Body of pancreas (tissue), 4 donors: ENCODE data around the gene TPO. TPM values are rescaled to one million over a fixed set of nuclear protein-coding genes. Genes with fewer than 3 reads are reported as not detected.
A peak's percentile ranks its signal among the peaks of the same experiment; 100 is the strongest.
"Not testable (repeated sequence)": the region's sequence is repeated elsewhere in the genome, so short reads cannot be mapped to it uniquely, and the experiment has no call there.

Experiments used
- ATAC-seq: fragments of 150-250 bp; one replicate; pipeline ENCODE4 v1.9.1; 2016
- DNase-seq, 4 donors: peaks; one replicate each; pipeline ENCODE4 v3.0.0-alpha.2; 2019
- H3K27ac ChIP-seq, 4 donors: fragments of 200-600 bp; sonication (generic); 1 replicate in 3 of 4; 2 replicates in 1 of 4; pipeline versions ENCODE4 v1.5.1 to v1.6.1; 2016 to 2019; ENCODE audit warnings: mild to moderate bottlenecking in 1 of 4, mixed read lengths in 1 of 4, moderate library complexity in 1 of 4
- H3K27me3 ChIP-seq, 2 donors: fragments of 200-600 bp; sonication (generic); one replicate each; pipeline ENCODE4 v1.6.0; 2016; ENCODE audit warnings: mild to moderate bottlenecking in 1 of 2
- H3K36me3 ChIP-seq, 2 donors: fragments of 200-600 bp; sonication (generic); replicated peaks in 1 of 2; 2 replicates each; pipeline ENCODE4 v1.5.1; 2016; ENCODE audit warnings: low read depth in 2 of 2; ENCODE audit not compliant: insufficient read depth in 1 of 2
- H3K4me1 ChIP-seq: fragments of 200-600 bp; sonication (generic); one replicate; pipeline ENCODE4 v1.6.0; 2016
- H3K4me3 ChIP-seq, 2 donors: fragments of 200-600 bp; sonication (generic); 1 replicate in 1 of 2; 2 replicates in 1 of 2; pipeline ENCODE4 v1.5.1; 2016 to 2019
- H3K9me3 ChIP-seq, 3 donors: fragments of 200-600 bp; sonication (generic); 1 replicate in 2 of 3; 2 replicates in 1 of 3; pipeline ENCODE4 v1.5.1; 2016
- POLR2A ChIP-seq, 3 donors: fragments of 450-650 bp; IDR thresholded peaks; one replicate each; pipeline ENCODE4 v1.6.1; 2016; ENCODE audit warnings: antibody characterized with exemption in 3 of 3, mild to moderate bottlenecking in 2 of 3
- WGBS, 2 donors: methylation state at CpG; one replicate each; pipeline ENCODE4 v1.1.5; 2017; 5-methylcytosine and 5-hydroxymethylcytosine counted together
- intact Hi-C: fragments of 100-400 bp; cut with DNase I; formaldehyde crosslinking; loops from one replicate; pipeline ENCODE4 v1.15.1; 2023
- total RNA-seq, 2 donors: library from RNA; depleted of rRNA; stranded (reverse); fragments of >200 nt; gene quantifications; one replicate each; pipeline ENCODE4 v1.1.0, GENCODE V29; 2016
- TF ChIP-seq, protein P1 (sequence below), 7 experiments: fragments of 450-650 bp in 4 of 7; fragments of 200-600 bp in 3 of 7; sonication (generic) in 3 of 7; IDR thresholded peaks; one replicate each; pipeline ENCODE4 v1.5.1; 2016 to 2019; ENCODE audit warnings: antibody characterized with exemption in 7 of 7

The TPO gene
- total RNA-seq, 2 donors from 2014 or later = 1.0 to 4.3 TPM

DNA sequence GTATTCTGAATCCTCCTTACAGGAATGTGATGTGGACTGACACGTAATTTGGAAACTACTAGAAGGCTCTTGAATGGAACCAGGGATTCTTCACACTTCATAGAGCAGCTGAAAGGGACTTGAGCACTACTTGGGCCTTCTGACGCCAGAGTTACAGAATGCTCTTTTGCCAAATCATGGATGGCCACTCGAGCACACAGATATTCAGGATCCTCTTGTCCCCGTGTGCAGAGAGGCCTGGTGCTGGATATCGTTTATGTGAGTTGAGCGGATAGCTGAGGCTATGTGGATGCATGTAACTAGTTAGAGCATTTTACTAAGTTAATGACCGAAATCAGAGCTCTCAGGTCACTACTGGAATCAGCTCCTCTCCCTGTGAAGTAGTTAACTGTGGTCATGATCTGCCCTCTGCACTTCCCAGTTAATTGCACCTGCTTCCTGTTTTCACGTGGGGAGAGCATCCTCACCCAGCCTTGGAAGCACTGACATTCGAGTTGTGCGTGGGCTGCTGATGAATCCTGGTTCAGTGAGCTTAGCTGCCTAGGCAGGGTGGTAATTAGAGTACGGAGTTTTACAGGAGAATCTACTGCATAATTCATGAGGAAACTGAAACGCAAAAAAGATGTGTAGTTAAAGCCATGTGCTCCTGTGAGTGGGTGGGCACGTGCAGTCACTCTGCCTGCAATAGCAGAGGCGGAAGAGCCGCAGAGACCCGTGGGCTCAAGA is 5.2 kb upstream of the TPO start:
- ATAC-seq (no peak), DNase-seq (no peak)
- Histone ChIP-seq H3K27me3 (no peaks in the 10 kb centered on the region), H3K4me3 (no peak overlapping the region), H3K4me1 (no peaks in the 10 kb centered on the region), H3K36me3 (no peaks in the 10 kb centered on the region), H3K9me3 (no peaks in the 10 kb centered on the region), H3K27ac (no peak overlapping the region)
- 75 to 80% methylated on average over 15 to 16 of the region's 16 CpGs for WGBS, 2 donors
- no peak for TF ChIP-seq POLR2A (IDR thresholded peaks at IDR 0.05)
- TF ChIP-seq, protein P1, sequence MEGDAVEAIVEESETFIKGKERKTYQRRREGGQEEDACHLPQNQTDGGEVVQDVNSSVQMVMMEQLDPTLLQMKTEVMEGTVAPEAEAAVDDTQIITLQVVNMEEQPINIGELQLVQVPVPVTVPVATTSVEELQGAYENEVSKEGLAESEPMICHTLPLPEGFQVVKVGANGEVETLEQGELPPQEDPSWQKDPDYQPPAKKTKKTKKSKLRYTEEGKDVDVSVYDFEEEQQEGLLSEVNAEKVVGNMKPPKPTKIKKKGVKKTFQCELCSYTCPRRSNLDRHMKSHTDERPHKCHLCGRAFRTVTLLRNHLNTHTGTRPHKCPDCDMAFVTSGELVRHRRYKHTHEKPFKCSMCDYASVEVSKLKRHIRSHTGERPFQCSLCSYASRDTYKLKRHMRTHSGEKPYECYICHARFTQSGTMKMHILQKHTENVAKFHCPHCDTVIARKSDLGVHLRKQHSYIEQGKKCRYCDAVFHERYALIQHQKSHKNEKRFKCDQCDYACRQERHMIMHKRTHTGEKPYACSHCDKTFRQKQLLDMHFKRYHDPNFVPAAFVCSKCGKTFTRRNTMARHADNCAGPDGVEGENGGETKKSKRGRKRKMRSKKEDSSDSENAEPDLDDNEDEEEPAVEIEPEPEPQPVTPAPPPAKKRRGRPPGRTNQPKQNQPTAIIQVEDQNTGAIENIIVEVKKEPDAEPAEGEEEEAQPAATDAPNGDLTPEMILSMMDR (IDR thresholded peaks at IDR 0.05) = no peak
- intact Hi-C loops = no loop called here

- H3K4me3 ChIP-seq = no peak overlapping the region
- H3K4me1 ChIP-seq = peaks cover 9% of the 10 kb centered on the region
- no peak overlapping the region for H3K27ac ChIP-seq
- 79 to 89% methylated on average over 13 of the region's 13 CpGs for WGBS, 2 donors
- TF ChIP-seq, protein P1 (IDR thresholded peaks at IDR 0.05) = no peak
- no peak for TF ChIP-seq POLR2A (IDR thresholded peaks at IDR 0.05)
- intact Hi-C loops = no loop called here
- no peaks in the 10 kb centered on the region for H3K27me3 ChIP-seq
- no peaks in the 10 kb centered on the region for H3K9me3 ChIP-seq
- ATAC-seq (no peak), DNase-seq (no peak)
- no peaks in the 10 kb centered on the region for H3K36me3 ChIP-seq
These were observed 858 bp downstream of the TPO start for GRCh38 chr2:1414121-1414520.

GRCh38 chr2:1414901-1415300 is 1.6 kb downstream of the TPO start:
- H3K4me3 ChIP-seq, H3K9me3 ChIP-seq, H3K4me1 ChIP-seq, ATAC-seq, H3K36me3 ChIP-seq, H3K27me3 ChIP-seq, intact Hi-C loops: not testable (repeated sequence)
- 34 to 42% methylated on average over 6 to 11 of the region's 11 CpGs for WGBS, 2 donors
- H3K27ac ChIP-seq = peak overlapping the region in 1 of 4 donors; percentile 63
- DNase-seq = peak in 2 of 4 donors; percentile 18 to 62

DNA sequence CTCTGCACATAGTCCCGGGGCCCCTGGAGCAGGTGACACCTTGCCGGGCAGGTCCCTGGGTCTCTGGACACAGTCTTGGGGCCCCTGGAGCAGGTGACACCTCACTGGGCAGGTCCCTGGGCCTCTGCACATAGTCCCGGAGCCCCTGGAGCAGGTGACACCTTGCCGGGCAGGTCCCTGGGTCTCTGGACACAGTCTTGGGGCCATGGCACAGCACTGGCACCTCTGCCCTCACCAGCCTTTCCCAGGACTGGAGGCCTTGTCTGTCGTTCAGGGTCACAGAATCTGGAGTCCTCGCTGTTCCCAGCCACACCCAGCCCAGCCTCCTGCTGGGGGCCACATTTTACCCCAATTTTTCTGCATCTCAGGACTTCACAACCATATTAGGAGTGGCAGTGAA is 2.2 kb downstream of the TPO start:
- H3K9me3 ChIP-seq = no peaks in the 10 kb centered on the region
- peak overlapping the region in 1 of 4 donors; percentile 63 for H3K27ac ChIP-seq
- ATAC-seq (no peak), DNase-seq (no peak)
- no peaks in the 10 kb centered on the region for H3K27me3 ChIP-seq
- H3K4me3 ChIP-seq = no peak overlapping the region
- peaks cover 9% of the 10 kb centered on the region for H3K4me1 ChIP-seq
- TF ChIP-seq, protein P1 (IDR thresholded peaks at IDR 0.05) = no peak
- no peak for TF ChIP-seq POLR2A (IDR thresholded peaks at IDR 0.05)
- no peaks in the 10 kb centered on the region for H3K36me3 ChIP-seq
- intact Hi-C loops = no loop called here
- WGBS, 2 donors = 60 to 76% methylated on average over 1 to 6 of the region's 6 CpGs

- WGBS, 2 donors = 69 to 82% methylated on average over 3 of the region's 3 CpGs
- H3K27ac ChIP-seq = no peak overlapping the region
- intact Hi-C loops = no loop called here
These were observed 5.3 kb downstream of the TPO start for GRCh38 chr2:1418566-1418965.

More at GRCh38 chr2:1418566-1418965, 5.3 kb downstream of the TPO start:
- Histone ChIP-seq H3K4me3 (no peak overlapping the region), H3K4me1 (peaks cover 9% of the 10 kb centered on the region), H3K36me3 (no peaks in the 10 kb centered on the region), H3K9me3 (no peaks in the 10 kb centered on the region), H3K27me3 (no peaks in the 10 kb centered on the region)
- TF ChIP-seq, protein P1 (IDR thresholded peaks at IDR 0.05) = no peak
- TF ChIP-seq POLR2A (IDR thresholded peaks at IDR 0.05) = no peak
- DNase-seq (no peak), ATAC-seq (no peak)
